HepG2 (cell line): ENCODE data around the gene PNKD. TPM values are rescaled to one million over a fixed set of nuclear protein-coding genes. Genes with fewer than 3 reads are reported as not detected.
A peak's percentile ranks its signal among the peaks of the same experiment; 100 is the strongest.

Experiments used
- CBX1 ChIP-seq: IDR thresholded peaks from one replicate; pipeline ENCODE4 v1.6.1; 2016; ENCODE audit warnings: antibody characterized with exemption, low read depth
- ETV5 ChIP-seq: IDR thresholded peaks from 2 replicates; pipeline ENCODE4 v1.6.1; 2018; ENCODE audit warnings: missing biosample characterization, missing genetic modification reagents, inconsistent platforms, borderline replicate concordance
- PRDM10 ChIP-seq: sonication (generic); formaldehyde crosslinking; IDR thresholded peaks from 2 replicates; pipeline ENCODE4 v1.4.0; 2020; ENCODE audit warnings: low read depth, missing genetic modification reagents
- TP53 ChIP-seq: sonication (generic); formaldehyde crosslinking; conservative IDR thresholded peaks from 2 replicates; pipeline ENCODE4 v1.4.0; 2020; ENCODE audit warnings: missing genetic modification reagents
- ZNF234 ChIP-seq: sonication (generic); formaldehyde crosslinking; conservative IDR thresholded peaks from 2 replicates; pipeline ENCODE4 v1.5.1; 2020; ENCODE audit warnings: mild to moderate bottlenecking, missing genetic modification reagents
- ZNF260 ChIP-seq: sonication (generic); formaldehyde crosslinking; IDR thresholded peaks from 2 replicates; pipeline ENCODE4 v1.4.0; 2020; ENCODE audit warnings: missing genetic modification reagents, low read depth, mild to moderate bottlenecking, borderline replicate concordance
- ZNF362 ChIP-seq: sonication (generic); formaldehyde crosslinking; IDR thresholded peaks from 2 replicates; pipeline ENCODE4 v1.4.0; 2020; ENCODE audit warnings: missing genetic modification reagents, mild to moderate bottlenecking, borderline replicate concordance
- ZNF615 ChIP-seq: sonication (generic); formaldehyde crosslinking; IDR thresholded peaks from 2 replicates; pipeline ENCODE4 v1.5.0; 2020; ENCODE audit warnings: mild to moderate bottlenecking, missing genetic modification reagents, borderline replicate concordance
- ZNF839 ChIP-seq: sonication (generic); formaldehyde crosslinking; IDR thresholded peaks from 2 replicates; pipeline ENCODE4 v1.4.0; 2020; ENCODE audit warnings: missing genetic modification reagents, mild to moderate bottlenecking, borderline replicate concordance
- ZNF891 ChIP-seq: sonication (generic); formaldehyde crosslinking; IDR thresholded peaks from 2 replicates; pipeline ENCODE4 v1.5.0; 2020; ENCODE audit warnings: mild to moderate bottlenecking, missing genetic modification reagents
- polyA plus RNA-seq, 8 experiments: library from polyadenylated mRNA; depleted of rRNA in 3 of 8; stranded (reverse) in 7 of 8; unstranded in 1 of 8; fragments of >200 nt; fragmentation: Illumina TruSeq in 4 of 8; extraction: Trizol in 4 of 8; gene quantifications; 2 replicates each; pipeline versions ENCODE4 v1.2.1 to v1.2.3, GENCODE V29; 2011 to 2016; ENCODE audit warnings: low read depth in 4 of 8, missing spikeins in 1 of 8, mixed read lengths in 1 of 8; ENCODE audit not compliant: insufficient read depth in 1 of 8
- total RNA-seq, 5 experiments: library from RNA; depleted of rRNA; stranded (reverse); fragments of >200 nt; fragmentation: Illumina TruSeq; extraction: Trizol; gene quantifications; 2 replicates each; pipeline ENCODE4 v1.2.3, GENCODE V29; 2016; ENCODE audit warnings: low read depth in 1 of 5
- TF ChIP-seq, protein P1 (sequence below): sonication (generic); formaldehyde crosslinking; IDR thresholded peaks from 2 replicates; pipeline ENCODE4 v1.4.0; 2020; ENCODE audit warnings: missing genetic modification reagents; ENCODE audit errors: not compliant biosample characterization
- TF ChIP-seq, protein P2 (sequence below): sonication (generic); formaldehyde crosslinking; IDR thresholded peaks from 2 replicates; pipeline ENCODE4 v1.8.0; 2022; ENCODE audit warnings: missing genetic modification reagents, mild to moderate bottlenecking, borderline replicate concordance
- TF ChIP-seq, protein P3 (sequence below): sonication (generic); formaldehyde crosslinking; IDR thresholded peaks from 2 replicates; pipeline ENCODE4 v1.4.0; 2020; ENCODE audit warnings: mild to moderate bottlenecking, missing genetic modification reagents
- TF ChIP-seq, protein P4 (sequence below): sonication (generic); formaldehyde crosslinking; IDR thresholded peaks from 2 replicates; pipeline ENCODE4 v1.8.1; 2023; ENCODE audit warnings: mild to moderate bottlenecking, missing genetic modification reagents
- TF ChIP-seq, protein P5 (sequence below): sonication (generic); formaldehyde crosslinking; IDR thresholded peaks from 2 replicates; pipeline ENCODE4 v1.4.0; 2020; ENCODE audit warnings: missing genetic modification reagents

The PNKD gene
- total and polyA plus RNA-seq, 2 of the 13 experiments (the other 11 are each of a cell fraction or from before 2014, with no cell fraction given): 55.9 to 80.4 TPM

DNA sequence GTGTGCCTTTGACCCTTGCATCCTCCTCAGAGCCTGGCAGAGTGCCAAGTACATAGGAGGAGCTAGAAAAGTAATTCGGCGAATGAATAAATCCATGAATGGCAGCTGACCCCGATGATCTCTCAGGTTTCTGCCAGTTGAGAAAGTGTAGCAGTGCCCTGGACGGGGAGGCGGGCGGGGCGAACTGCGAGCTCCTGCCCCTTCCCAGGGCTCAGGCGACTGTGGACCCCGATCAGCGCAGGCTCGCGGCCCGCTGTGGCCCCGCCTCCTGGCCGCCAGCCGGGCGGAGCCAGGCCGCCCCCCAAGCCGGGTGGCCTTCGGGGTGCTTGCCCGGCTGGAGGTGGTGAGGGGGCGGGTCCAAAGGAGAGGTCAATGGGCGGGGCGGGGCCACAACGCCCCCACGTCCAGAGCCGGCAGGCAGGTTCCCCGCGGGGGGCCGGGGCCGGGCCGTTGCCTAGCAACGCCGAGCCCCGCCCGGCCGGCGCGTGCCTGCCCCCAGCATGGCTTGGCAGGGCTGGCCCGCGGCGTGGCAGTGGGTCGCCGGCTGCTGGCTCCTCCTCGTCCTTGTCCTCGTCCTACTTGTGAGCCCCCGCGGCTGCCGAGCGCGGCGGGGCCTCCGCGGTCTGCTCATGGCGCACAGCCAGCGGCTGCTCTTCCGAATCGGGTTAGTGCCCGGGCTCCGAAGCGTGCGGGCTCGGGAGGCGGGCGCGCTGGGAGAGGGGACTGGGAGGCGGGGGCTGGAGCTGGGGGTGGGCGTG, 52.6 kb downstream of the PNKD start (continued):
- TF ChIP-seq ZNF615 (CRISPR knock-in tag): no peak
- TF ChIP-seq TP53 (CRISPR knock-in tag): no peak; the same call in 1 of the 2 replicates
- TF ChIP-seq ZNF362 (CRISPR knock-in tag): no peak; the same call in 1 of the 2 replicates
- TF ChIP-seq, protein P1, sequence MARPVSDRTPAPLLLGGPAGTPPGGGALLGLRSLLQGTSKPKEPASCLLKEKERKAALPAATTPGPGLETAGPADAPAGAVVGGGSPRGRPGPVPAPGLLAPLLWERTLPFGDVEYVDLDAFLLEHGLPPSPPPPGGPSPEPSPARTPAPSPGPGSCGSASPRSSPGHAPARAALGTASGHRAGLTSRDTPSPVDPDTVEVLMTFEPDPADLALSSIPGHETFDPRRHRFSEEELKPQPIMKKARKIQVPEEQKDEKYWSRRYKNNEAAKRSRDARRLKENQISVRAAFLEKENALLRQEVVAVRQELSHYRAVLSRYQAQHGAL (CRISPR knock-in tag): peak; percentile 75
- no peak for TF ChIP-seq ZNF839 (CRISPR knock-in tag)
- TF ChIP-seq, protein P2, sequence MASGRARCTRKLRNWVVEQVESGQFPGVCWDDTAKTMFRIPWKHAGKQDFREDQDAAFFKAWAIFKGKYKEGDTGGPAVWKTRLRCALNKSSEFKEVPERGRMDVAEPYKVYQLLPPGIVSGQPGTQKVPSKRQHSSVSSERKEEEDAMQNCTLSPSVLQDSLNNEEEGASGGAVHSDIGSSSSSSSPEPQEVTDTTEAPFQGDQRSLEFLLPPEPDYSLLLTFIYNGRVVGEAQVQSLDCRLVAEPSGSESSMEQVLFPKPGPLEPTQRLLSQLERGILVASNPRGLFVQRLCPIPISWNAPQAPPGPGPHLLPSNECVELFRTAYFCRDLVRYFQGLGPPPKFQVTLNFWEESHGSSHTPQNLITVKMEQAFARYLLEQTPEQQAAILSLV (CRISPR knock-in tag): no peak; the same call in 1 of the 2 replicates
- no peak for TF ChIP-seq ZNF260
- TF ChIP-seq CBX1: peak; percentile 69
- TF ChIP-seq, protein P3, sequence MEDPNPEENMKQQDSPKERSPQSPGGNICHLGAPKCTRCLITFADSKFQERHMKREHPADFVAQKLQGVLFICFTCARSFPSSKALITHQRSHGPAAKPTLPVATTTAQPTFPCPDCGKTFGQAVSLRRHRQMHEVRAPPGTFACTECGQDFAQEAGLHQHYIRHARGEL (CRISPR knock-in tag): 0 out of 2 replicates have a peak, but pooled peaks have one; percentile 45
- no peak for TF ChIP-seq ZNF234 (CRISPR knock-in tag)
- TF ChIP-seq ETV5 (CRISPR knock-in tag): peak; percentile 48; the same call in 1 of the 2 replicates
- TF ChIP-seq, protein P4, sequence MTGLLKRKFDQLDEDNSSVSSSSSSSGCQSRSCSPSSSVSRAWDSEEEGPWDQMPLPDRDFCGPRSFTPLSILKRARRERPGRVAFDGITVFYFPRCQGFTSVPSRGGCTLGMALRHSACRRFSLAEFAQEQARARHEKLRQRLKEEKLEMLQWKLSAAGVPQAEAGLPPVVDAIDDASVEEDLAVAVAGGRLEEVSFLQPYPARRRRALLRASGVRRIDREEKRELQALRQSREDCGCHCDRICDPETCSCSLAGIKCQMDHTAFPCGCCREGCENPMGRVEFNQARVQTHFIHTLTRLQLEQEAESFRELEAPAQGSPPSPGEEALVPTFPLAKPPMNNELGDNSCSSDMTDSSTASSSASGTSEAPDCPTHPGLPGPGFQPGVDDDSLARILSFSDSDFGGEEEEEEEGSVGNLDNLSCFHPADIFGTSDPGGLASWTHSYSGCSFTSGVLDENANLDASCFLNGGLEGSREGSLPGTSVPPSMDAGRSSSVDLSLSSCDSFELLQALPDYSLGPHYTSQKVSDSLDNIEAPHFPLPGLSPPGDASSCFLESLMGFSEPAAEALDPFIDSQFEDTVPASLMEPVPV: no peak
- TF ChIP-seq, protein P5, sequence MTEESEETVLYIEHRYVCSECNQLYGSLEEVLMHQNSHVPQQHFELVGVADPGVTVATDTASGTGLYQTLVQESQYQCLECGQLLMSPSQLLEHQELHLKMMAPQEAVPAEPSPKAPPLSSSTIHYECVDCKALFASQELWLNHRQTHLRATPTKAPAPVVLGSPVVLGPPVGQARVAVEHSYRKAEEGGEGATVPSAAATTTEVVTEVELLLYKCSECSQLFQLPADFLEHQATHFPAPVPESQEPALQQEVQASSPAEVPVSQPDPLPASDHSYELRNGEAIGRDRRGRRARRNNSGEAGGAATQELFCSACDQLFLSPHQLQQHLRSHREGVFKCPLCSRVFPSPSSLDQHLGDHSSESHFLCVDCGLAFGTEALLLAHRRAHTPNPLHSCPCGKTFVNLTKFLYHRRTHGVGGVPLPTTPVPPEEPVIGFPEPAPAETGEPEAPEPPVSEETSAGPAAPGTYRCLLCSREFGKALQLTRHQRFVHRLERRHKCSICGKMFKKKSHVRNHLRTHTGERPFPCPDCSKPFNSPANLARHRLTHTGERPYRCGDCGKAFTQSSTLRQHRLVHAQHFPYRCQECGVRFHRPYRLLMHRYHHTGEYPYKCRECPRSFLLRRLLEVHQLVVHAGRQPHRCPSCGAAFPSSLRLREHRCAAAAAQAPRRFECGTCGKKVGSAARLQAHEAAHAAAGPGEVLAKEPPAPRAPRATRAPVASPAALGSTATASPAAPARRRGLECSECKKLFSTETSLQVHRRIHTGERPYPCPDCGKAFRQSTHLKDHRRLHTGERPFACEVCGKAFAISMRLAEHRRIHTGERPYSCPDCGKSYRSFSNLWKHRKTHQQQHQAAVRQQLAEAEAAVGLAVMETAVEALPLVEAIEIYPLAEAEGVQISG (CRISPR knock-in tag): peak; percentile 50
- no peak for TF ChIP-seq PRDM10
- peak; percentile 93 for TF ChIP-seq ZNF891 (CRISPR knock-in tag)
